Measurements from ENCODE around the gene ILKAP. TPM values are rescaled to one million over a fixed set of nuclear protein-coding genes. Genes with fewer than 3 reads are reported as not detected.

Gene ILKAP
- total RNA-seq, 2 donors from 2014 or later = 22.8 to 44.8 TPM

DNA sequence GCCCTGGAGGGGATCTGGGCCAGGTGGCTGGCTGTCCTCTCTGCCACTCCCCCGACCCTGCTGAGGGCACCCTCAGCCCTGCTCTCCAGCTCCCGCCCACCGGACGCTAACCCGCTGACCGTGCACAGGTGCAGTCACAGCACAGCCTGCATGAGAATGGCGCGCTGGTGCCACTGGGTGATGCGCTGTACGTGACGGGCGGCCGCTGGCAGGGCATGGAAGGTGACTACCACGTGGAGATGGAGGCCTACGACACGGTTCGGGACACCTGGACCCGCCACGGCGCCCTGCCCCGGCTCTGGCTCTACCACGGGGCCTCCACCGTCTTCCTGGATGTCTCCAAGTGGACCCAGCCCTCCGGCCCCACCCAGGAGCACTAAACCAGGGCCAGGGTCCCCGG is 52.8 kb downstream of the ILKAP start:
- H3K36me3 ChIP-seq (replicated peaks in 1 of 2; ENCODE audit: insufficient read depth in 1 of 2, low read depth in 2 of 2) = no peaks in the 10 kb centered on the region
- H3K4me3 ChIP-seq = no peak overlapping the region
- 93 to 97% methylated on average over 17 to 22 of the region's 25 CpGs for WGBS, 2 donors
- H3K27me3 ChIP-seq = no peaks in the 10 kb centered on the region
- DNase-seq (no peak), ATAC-seq (no peak)
- H3K4me1 ChIP-seq = no peaks in the 10 kb centered on the region
- no peak overlapping the region for H3K27ac ChIP-seq
- no peaks in the 10 kb centered on the region for H3K9me3 ChIP-seq
- TF ChIP-seq, protein P1, sequence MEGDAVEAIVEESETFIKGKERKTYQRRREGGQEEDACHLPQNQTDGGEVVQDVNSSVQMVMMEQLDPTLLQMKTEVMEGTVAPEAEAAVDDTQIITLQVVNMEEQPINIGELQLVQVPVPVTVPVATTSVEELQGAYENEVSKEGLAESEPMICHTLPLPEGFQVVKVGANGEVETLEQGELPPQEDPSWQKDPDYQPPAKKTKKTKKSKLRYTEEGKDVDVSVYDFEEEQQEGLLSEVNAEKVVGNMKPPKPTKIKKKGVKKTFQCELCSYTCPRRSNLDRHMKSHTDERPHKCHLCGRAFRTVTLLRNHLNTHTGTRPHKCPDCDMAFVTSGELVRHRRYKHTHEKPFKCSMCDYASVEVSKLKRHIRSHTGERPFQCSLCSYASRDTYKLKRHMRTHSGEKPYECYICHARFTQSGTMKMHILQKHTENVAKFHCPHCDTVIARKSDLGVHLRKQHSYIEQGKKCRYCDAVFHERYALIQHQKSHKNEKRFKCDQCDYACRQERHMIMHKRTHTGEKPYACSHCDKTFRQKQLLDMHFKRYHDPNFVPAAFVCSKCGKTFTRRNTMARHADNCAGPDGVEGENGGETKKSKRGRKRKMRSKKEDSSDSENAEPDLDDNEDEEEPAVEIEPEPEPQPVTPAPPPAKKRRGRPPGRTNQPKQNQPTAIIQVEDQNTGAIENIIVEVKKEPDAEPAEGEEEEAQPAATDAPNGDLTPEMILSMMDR (IDR thresholded peaks at IDR 0.05) = no peak
- no peak for TF ChIP-seq POLR2A (IDR thresholded peaks at IDR 0.05)
- intact Hi-C loops (cut with DNase I) = no loop called here

DNA sequence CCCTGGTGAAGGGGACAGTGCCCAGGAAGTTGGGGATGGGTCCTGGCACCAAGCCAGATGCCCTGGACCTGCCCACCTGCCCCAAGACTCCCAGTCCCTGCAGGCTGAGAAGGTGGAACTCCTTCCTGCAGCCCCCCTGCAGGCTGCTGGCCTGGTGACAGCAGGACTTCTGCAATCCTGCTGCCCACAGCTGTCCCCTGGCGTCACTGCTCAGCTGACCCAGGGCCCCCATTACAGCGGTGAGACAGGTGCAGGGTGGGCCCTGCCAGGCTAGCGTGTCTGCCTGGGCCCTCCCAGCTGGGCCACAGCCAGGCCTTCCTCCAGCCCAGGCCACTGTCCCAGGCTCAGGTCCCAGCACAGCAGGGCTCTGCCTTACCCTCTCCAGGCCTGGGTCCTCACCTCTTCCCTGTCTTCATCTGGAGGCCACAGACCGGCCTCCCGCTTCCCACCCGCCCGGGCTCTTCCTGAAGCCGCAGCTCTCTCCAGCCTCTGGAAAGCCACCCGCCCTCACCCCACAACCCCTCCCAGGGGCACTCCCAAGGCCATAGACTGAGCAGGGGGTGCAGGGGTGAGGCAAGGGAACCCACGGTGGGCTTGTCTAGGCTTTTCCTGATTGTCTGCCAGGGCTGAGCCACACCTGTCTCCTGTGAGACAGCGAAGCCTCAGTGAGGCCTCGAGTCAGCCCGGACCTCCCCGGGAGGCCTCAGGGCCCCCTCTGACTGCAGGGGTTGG is 53.5 kb downstream of the ILKAP start:
- no peaks in the 10 kb centered on the region for H3K9me3 ChIP-seq
- no peak for DNase-seq

DNA sequence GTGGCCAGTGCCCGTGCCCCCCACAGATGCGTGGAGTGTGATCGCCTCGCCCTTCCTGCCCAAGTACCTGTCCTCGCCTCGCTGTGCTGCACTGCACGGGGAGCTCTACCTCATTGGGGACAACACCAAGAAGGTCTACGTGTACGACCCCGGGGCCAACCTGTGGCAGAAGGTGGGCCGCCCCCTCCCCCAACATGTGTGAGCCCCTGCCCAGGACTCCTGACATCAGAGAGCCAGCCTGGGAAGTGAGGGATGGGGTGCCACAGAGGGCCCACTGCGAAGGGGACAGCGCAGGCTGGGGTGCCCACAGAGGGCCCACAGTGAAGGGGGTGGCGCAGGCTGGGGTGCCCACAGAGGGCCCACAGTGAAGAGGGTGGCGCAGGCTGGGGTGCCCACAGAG is 54.5 kb downstream of the ILKAP start:
- no peak for ATAC-seq
- DNase-seq = no peak
- Histone ChIP-seq H3K4me3 (no peak overlapping the region), H3K27ac (no peak overlapping the region), H3K4me1 (no peaks in the 10 kb centered on the region), H3K9me3 (no peaks in the 10 kb centered on the region), H3K36me3 (replicated peaks in 1 of 2; ENCODE audit: insufficient read depth in 1 of 2, low read depth in 2 of 2) (no peaks in the 10 kb centered on the region), H3K27me3 (no peaks in the 10 kb centered on the region)
- intact Hi-C loops (cut with DNase I) = no loop called here
- TF ChIP-seq, protein P1 (IDR thresholded peaks at IDR 0.05) = no peak
- no peak for TF ChIP-seq POLR2A (IDR thresholded peaks at IDR 0.05)
- 78 to 91% methylated on average over 8 to 15 of the region's 15 CpGs for WGBS, 2 donors

More for the DNA sequence above, 53.5 kb downstream of the ILKAP start:
- TF ChIP-seq, protein P1 (IDR thresholded peaks at IDR 0.05) = no peak
- no peak for TF ChIP-seq POLR2A (IDR thresholded peaks at IDR 0.05)
- no peaks in the 10 kb centered on the region for H3K4me1 ChIP-seq
- H3K27me3 ChIP-seq = no peaks in the 10 kb centered on the region
- intact Hi-C loops (cut with DNase I) = no loop called here
- no peak overlapping the region for H3K27ac ChIP-seq
- WGBS, 2 donors = 75 to 89% methylated on average over 6 to 13 of the region's 14 CpGs
- no peaks in the 10 kb centered on the region for H3K36me3 ChIP-seq (replicated peaks in 1 of 2; ENCODE audit: insufficient read depth in 1 of 2, low read depth in 2 of 2)
- no peak overlapping the region for H3K4me3 ChIP-seq
- ATAC-seq = no peak

DNA sequence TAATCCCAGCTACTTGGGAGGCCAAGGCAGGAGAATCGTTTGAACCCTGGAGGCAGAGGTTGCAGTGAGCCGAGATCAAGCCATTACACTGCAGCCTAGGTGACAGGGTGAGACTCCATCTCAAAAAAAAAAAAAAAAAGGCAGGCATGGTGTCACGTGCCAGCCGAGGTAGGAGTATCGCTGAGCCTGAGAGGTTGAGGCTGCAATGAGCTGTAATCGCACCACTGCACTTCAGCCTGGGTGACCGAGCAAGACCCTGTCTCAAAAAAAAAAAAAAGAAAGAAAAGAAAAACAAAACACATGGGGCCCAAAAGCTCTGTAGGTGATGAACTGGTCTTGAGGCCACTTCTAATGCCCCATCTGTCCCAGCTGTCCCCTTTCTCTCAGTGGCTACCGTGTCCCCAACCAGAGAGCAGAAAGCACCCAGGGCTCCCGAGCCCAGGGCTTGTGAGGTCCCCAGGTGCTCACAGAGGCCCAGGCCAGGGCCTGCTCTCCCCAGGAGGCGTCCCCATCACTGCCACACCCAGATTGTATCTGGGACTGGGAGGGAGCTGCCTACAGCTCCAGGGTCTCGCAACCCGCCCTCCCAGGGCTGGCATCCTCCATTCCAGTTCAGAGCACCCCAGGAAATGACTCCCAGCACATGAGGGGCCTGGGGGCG is 56.5 kb downstream of the ILKAP start:
- H3K9me3 ChIP-seq = no peaks in the 10 kb centered on the region
- DNase-seq (no peak), ATAC-seq (no peak)
- no peak overlapping the region for H3K27ac ChIP-seq
- no peak overlapping the region for H3K4me3 ChIP-seq
- no peaks in the 10 kb centered on the region for H3K27me3 ChIP-seq
- no peaks in the 10 kb centered on the region for H3K4me1 ChIP-seq
- TF ChIP-seq POLR2A (IDR thresholded peaks at IDR 0.05) = no peak
- intact Hi-C loops (cut with DNase I) = no loop called here
- no peaks in the 10 kb centered on the region for H3K36me3 ChIP-seq (replicated peaks in 1 of 2; ENCODE audit: insufficient read depth in 1 of 2, low read depth in 2 of 2)
- 87 to 88% methylated on average over 12 to 13 of the region's 13 CpGs for WGBS, 2 donors

DNA sequence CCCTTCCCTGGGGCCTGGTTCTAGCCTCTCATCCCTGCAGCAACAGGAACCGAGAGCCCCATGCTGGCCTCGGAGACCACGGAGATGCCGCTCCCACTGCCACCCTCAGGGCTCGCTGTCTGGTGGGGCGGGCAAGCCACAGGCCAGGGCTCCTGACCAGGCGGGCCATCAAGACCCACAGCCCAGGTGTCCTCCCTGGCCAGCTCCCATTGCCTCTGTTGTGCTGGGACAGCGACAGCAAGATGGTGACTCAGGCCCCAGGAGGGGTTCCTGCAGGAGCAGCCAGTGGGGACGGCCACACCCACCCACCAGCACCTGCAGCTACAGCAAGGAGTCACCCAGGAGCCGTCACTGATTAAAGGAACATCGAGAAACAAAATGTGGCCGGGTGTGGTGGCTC is 57.6 kb downstream of the ILKAP start:
- TF ChIP-seq, protein P1 (IDR thresholded peaks at IDR 0.05) = no peak
- TF ChIP-seq POLR2A (IDR thresholded peaks at IDR 0.05) = no peak
- DNase-seq = no peak
- no peaks in the 10 kb centered on the region for H3K36me3 ChIP-seq (replicated peaks in 1 of 2; ENCODE audit: insufficient read depth in 1 of 2, low read depth in 2 of 2)
- intact Hi-C loops (cut with DNase I) = no loop called here
- ATAC-seq = no peak
- WGBS, 2 donors = 62 to 84% methylated on average over 4 to 12 of the region's 12 CpGs
- H3K27me3 ChIP-seq = no peaks in the 10 kb centered on the region
- H3K4me1 ChIP-seq = no peaks in the 10 kb centered on the region
- H3K4me3 ChIP-seq = no peak overlapping the region
- H3K27ac ChIP-seq = no peak overlapping the region
- no peaks in the 10 kb centered on the region for H3K9me3 ChIP-seq
